HG03045 (cell line): ENCODE measurements around the gene RPRD1B.

Experiments used
- ATAC-seq: cut with Tn5 transposase; IDR thresholded peaks from one replicate; pipeline ENCODE4 v1.9.1; 2021; ENCODE audit warnings: mild to moderate bottlenecking, moderate library complexity; ENCODE audit not compliant: unreplicated experiment

The RPRD1B gene

DNA sequence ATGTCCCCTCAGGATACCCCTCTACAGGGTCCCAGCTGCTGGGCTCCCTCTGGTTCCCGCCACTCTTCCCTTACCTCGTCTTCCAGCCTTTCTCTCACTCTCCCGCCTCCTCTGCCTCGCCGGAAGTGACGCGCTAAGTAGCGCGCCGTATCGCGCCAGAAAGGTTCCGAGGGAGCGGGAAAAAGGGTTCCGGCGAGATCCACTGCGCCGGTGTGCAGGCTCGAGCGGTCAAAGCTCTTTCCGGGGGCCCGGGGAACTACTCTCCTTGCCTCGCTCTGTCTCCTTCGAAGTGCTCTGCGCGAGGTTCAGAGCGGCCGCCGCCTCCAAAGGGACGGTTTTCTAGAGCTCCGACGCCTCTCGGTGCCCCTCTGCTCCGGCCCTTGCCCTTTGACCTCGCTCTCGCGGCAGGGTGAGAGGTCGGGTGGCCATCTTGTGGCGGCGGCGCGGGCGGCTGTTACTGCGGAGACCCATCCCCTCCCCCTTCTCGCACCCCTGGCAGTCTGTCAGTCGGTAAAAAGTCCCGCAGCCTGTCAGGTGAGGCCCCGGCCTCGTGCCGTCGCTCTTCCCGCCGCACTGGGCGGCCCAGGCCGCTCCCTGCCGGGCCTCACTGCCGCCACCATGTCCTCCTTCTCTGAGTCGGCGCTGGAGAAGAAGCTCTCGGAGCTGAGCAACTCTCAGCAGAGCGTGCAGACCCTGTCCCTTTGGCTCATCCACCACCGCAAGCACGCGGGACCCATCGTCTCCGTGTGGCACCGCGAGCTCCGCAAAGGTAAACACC is at the start of gene RPRD1B, which contains the start of gene TTI1:
TSS of gene RPRD1B (plus strand) at position 417 of the 778 bp plus-strand sequence. CDS start at position 619, 202 bp downstream.
TSS of gene TTI1 (minus strand) at position 127 of the 778 bp plus-strand sequence. CDS start 19,640 bp downstream, outside the sequence.
- peak; percentile 78 for ATAC-seq

DNA sequence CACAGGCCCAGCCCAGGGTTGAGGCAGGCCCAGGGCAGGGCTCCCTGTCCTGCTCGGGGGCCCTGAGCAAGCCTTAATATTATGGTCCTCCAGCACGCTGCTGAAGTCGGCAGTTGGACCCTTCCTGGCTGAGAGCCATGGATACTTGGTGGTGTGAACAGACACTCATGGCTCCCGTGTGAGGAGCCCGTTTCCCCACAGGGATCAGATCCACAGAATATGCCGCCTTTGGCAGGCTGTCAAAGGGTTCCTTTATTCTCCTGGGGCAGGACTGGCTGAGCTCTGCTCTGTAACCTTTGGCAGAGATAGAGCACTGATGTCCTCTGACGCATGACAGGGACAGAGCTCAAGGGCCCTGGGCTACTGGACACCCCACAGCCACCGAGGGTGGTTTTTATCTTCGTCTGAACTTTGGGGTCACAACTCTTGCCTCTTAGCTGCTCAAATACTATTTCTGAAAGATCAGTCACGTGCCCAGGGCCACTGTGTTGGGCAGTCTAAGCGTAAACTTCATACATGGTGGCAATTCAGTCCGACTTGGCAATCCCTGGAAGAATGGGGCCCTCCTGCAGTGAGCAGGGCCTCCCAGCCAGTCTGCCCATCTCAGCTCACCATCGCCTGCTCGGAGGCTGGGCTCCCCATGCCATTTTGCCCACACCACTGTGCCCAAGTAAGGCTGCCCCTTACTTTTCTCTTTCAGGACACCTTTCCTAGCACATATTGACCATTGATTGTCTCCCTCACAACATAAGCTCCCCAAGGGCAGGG is 49.3 kb upstream of the RPRD1B start:
- no peak for ATAC-seq

DNA sequence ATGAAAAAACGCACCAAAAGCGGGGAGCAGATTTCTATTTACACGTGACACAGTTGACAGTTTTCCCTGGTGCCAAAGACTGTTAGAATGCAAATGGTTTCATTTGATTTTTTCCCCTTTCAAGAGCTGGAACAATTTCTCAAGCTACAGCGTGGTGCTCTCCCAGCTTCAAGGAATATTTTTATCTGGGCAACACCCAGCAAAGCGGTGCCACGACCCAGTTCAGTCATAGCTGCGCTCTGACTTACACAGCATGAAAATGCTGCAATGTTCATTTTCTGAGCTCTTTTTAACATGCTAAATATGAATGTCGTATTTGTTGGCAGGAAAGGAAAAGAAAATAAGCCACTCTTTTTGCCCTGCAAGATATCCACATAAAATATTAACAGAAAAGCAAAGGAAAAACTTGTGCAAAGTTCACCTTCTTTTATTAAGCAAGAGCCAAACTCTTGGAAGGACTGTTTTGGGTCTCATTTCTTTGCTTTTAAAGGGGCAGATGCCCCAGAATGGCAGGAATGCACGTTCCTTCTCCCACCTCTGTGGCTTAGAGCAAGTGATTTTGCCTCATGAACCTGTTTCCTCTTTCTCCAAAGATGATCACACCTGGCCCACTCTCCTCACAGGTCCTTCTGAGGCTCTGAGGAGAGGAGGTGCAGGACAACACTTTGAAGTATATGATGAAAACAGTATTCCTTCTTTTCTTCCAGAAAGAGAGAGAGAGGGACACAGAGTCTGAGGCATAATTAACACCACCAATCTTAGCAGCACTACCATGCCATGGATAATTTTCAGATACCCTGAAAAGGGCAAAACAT is 47.3 kb upstream of the RPRD1B start:
- ATAC-seq: no peak

DNA sequence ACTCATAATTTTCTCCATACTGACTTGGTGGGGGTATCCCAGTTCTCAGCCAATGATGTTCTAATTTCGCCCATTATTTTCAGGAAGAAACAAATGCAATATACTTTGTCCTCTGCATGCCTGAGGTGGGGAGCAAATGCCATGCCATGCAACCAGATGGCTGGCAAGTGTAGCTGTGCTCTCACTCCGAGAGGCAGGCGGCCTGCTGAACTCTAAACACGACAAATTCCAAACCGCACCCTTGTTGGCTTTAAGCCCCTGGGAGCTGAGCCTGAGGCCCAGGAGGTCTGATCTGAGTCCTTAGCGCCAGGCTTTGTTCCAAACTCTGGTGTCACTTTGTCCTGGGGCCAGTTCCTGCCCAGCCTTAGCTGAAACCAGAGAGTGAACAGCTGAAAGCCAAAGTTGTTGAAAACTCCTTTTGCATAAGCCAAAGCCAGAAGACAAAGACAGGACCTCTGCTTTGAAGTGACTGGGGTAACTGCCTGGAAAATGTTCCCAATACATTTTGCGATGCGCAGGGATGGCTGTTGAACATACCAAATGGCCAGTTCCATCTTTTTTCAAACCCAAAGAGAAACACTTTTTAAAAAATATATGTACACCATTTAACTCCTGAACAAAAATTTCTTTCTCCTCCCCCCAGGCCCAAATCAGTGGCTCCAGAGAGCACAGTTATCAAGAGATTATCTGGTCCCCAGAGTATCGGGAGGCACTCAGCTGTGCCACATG is 46.5 kb upstream of the RPRD1B start:
- ATAC-seq: no peak

- no peak for ATAC-seq
Measured at GRCh38 chr20:37987602-37988290, 45.8 kb upstream of the RPRD1B start.

DNA sequence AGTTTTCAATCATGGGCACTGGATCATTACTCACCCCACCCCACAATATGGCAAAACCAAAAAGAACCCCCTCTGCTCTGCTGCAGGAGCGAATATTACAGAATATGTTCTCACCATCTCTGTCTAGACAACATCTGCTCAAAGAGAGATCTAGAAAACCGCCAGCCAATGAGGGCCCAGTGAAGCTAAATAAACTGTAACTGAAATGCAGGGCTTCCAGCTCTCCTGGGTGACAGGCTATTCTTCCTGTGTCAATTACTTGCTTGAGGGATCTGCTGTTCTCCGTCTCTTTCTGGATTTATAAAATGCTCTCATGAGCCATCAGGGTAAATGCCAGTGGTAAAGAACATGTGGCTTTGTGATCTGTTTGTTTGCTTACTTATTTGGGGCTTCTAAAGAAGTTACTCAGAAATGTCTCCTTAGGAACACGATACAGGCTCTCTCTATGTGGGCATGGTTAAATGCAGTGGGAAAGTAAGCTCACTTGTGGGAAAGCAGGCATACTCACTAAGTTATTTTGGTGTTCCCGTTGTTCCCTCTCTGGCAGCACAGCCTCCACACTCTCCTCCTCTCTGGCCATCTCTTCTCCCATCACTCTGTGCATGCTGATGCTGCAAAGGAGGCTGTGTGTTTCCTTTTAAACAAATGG is 45.1 kb upstream of the RPRD1B start:
- no peak for ATAC-seq

DNA sequence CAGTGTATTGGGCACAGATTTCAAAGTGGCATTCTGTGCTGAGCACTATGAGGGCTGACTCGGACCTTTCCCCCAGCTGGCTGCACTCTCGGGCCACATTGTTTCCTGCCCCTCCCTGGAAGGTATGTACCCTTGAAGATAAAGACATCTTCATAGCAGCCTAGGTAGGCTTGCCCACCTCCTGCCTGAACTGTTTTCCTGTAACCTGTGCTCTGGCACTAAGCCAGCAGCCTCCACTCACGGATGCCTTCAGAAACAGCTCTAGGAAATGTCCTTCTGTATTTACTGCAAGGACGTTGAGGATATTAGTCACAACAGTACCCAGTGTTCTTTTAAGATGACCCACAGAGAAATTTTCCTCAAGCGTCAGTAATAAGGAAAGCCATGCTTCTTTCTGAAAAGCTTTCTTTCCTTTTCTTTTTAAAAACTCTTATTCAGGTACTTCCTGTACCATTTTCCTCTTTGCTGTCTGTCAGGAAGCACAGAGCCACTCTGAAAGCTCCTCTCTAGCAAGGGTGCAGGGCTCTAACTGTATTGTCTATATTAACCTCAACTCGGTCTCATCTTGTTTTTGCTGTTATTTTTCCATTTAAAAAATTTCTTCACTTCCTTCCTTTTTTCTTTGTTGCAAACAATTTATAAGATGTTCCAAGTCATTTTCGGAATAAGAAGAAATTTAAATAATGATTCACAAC is 43.8 kb upstream of the RPRD1B start:
- ATAC-seq: no peak

DNA sequence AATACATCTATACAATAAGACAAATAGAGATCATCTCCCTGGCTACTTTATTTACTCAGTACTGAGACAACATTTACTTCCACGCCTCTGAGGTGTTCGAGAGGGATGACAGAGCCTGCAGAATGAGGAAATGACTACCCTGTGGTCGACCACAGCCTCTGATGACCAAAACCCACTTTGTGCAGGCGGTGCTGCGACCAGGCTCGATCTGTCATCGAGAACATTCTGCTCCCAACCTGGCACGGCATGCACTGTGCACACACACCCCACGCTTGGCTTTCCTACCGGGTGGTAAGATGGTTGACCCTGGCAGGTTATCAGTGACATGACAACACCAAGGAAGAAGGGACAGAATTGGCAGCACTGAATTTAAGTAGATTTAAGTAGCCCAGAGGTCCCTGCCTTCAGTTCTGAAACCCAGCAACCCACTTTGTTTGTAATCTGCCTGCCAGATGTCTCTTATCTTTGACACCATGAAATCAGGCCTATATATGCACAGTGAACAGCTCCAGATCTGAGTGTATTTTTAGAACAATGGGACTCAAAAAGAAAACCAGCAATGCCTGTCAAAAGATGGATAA is 42.9 kb upstream of the RPRD1B start:
- ATAC-seq: peak; percentile 83

DNA sequence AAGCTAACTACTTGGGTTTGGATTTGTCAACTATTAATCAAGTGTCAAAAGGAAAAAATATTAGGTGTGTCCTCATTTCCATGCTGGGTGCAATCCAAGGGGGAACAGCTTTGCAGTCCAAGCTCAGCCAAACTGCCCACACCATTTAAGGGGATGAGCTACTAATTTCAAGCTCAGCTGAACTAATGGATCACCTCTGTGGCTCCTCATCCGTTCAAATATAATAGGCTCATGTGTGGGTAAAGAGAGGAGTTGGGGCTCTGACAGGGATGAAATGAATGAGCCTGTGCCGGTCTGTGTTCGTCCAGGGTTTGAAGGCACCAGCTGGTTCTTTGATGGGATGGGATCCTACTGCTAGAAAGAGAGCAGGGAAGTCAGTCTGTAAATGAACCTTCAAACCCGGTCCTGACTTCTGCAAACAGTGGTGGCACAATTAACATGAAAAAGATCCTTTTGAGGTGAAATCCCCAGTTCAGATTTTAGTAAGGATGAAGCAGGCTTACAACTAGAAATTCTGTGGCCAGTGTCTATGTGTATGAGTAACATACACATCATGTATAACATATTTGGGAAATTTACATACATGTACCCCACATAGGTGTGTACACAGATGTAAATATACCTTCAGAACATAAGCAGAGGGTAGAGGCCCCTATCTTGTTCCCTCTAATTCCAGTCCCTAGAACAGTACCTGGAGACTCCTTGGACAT is 42.2 kb upstream of the RPRD1B start:
- ATAC-seq: no peak

GRCh38 chr20:37991908-37992307 is 41.6 kb upstream of the RPRD1B start:
- ATAC-seq: no peak

DNA sequence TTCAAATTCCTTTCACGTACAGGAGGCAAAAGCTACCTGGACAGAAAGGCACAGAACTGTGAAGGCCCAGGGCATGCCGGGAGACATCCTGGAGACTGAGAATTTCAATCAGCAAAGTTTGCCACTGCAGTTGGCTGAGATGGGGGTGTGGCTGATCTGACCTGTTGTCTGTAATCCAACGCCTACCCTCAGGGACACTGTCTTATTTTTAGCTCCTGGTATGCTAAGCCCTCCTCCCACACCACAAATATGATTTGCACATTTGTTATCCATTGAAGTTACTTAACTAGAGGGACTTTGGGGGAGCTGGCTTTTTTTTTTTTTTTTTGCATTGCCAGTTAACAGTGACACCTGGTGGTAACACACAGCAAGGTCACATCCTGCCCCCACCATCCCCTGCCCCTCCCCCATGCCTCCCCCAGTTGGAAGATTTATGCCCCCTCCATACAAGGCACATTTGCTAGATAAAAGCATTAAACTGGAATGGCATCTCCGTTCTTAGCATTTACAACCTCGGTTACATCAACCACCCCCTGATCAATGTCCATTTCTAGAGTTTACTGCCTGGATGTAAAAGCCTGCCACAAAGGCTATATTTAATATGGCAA is 40.6 kb upstream of the RPRD1B start:
- no peak for ATAC-seq

DNA sequence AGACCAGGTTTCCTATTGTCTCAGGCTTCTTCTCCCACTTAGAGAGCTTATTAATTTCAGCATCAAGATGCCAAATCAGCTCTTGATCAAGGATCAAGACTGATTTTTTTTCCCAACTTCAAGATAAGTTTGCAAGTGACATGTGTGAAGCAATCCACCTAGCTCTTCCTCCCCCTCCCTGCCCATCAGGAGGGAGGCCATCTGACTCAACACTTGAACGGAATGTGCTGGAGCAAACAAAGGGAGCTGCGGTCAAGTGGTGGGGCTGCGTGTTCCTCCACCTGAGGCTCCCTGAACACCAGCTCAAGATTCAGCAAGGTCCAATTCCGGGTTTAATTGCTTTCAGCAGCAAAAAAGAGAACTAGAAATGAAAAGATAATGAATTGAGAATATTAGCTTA is 39.0 kb upstream of the RPRD1B start:
- no peak for ATAC-seq

DNA sequence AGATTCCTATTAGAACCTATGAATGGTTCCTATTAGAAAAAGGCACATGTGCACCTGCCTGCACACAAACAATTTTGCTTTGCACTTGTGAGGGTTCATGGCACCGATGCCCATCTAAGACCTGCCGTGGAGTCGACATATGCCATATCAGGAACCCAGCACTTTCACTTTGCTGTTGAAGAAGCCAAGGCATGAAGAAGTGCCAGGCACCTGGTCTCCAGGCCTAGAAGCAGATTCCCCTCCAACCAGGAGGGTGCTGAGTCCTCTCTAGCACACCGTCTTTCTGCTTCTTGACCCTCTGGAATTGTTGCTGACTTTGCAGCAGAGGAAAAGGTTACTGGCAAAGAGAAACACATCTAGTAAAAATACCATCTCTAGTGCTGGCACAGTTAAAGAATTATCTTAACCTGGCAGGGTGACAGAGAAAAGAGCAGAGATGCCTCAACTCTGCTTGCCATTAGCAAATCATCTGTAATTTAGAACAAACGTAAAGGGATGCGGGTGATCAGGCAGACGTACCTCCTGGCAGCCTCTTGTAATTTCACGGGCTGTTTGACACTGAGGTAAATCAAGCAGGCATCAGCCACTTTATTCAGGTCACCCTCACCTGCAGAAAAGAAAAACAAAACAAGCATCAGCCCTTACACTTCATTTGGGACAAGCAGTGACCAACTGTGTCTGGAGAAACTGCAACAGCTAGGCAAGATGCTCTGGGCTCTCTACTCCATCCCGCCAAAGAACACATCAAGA is 37.5 kb upstream of the RPRD1B start:
- ATAC-seq: no peak

GRCh38 chr20:37997516-37997915 is 36.0 kb upstream of the RPRD1B start:
- no peak for ATAC-seq

DNA sequence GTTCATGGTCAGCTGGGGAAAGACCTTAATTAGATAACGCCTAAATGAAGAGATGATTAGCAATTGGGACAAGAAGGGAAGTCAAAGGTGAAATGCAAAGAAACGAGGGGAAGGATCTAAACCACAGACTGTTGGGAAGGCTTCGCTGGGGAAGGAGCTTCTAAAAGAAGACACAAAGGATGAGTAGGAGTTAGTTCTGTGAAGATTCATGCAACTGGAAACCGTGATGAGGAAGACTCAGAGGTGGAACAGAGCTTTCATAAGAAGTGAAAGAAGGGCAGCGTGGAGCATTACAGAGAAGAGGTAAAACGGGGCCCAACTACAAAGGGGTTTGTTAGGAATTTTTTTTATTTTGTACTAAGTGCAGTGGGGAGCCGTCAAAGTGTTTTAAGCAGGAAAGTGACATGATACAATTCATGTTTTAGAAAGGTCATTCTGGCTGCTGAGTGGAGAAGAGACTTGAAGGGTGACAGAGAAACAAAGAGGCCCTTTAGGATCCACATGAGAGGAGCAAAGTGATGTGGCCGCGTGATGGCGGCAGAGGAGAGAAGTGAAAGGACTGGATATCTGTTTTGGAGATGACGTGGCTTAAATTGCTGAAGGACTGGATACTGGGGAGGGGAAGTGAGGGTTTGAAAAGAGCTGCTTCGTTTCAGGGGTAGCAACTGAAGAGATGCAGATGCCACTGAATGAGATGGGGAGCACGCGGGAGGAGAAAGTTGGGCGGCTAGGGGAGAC is 33.9 kb upstream of the RPRD1B start:
- no peak for ATAC-seq

- ATAC-seq: no peak
Measured at GRCh38 chr20:38000293-38000692, 33.3 kb upstream of the RPRD1B start.
